Measurements from ENCODE around the gene PRR5L. TPM values are rescaled to one million over a fixed set of nuclear protein-coding genes. Genes with fewer than 3 reads are reported as not detected.
A peak's percentile ranks its signal among the peaks of the same experiment; 100 is the strongest.
"Not testable (repeated sequence)": the region's sequence is repeated elsewhere in the genome, so short reads cannot be mapped to it uniquely, and the experiment has no call there.

Gene PRR5L
- polyA plus RNA-seq, 3 donors: 13.2 to 19.7 (median 16.2) TPM

DNA sequence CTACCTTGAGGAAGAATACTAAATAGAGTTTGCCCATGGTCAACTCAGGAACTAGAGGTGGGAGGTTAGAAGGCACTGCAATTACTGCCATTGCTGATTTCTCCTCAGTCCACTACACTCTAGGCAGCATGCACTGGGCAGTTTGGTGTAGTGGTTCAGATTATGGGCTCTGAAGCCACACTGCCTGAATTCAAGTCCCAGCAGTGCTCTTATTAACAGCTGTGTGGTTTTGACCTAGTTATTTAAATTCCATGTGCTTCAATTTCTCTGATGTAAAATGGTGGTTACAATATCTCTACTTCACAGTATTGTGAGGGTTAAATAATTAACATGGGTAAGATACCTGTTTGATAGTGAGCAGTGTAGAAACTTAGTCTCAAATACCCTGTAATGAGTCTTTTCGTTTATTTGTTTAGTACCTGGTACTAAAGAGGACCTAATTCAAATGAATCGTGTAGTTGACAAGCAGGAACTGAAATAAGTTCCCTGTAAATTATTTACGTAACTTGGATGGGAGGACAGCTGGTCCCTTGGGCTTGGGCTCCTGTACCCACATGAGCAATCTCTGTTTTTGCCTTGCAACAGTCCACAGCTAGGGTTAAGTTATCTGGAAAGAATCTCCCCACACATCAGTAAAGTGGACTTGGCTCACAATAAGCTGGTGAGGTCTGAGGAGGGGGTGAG lies 17.8 kb downstream of the PRR5L start:
- DNase-seq (ENCODE audit: extremely low read depth in 1 of 11, low read depth in 9 of 11, low spot score in 4 of 11): no peak

DNA sequence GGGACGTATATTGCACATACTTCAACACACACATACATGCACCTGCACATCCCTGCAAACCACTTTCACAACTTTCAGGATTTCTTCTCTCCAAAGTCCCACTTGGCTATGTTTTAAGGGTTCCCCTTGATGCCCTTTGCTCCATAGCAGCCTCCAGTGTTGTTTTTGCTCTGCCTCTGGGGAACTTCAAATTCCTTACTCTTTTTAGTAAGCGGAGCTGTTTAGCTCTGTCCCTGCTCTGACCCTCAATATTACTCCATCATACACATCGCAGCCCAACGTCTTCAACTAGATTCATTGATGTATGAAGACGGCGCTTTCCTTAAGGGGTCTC lies 18.3 kb downstream of the PRR5L start:
- DNase-seq (ENCODE audit: extremely low read depth in 1 of 11, low read depth in 9 of 11, low spot score in 4 of 11): no peak

- DNase-seq (ENCODE audit: extremely low read depth in 1 of 11, low read depth in 9 of 11, low spot score in 4 of 11): no peak
Observed at GRCh38 chr11:36316049-36316448, 20.0 kb downstream of the PRR5L start.

DNA sequence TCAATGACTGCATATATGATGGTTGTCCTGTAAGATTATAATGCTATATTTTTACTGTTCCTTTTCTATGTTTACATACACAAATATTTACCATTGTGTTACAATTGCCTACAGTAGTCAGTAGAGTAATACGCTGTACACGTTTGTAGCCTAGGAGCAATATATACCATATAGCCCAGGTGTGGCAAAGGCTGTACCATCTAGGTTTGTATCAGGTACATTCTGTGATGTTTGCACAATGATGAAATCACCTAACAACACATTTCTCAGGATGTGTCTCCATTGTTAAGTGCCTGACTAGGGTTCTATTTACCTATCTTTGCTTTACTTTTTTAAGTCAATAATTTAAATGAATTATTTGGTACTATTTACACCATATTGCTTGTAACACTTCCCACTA lies 21.9 kb downstream of the PRR5L start:
- no peak for DNase-seq (ENCODE audit: extremely low read depth in 1 of 11, low read depth in 9 of 11, low spot score in 4 of 11)

- not testable (repeated sequence) for DNase-seq (ENCODE audit: extremely low read depth in 1 of 11, low read depth in 9 of 11, low spot score in 4 of 11)
Observed at GRCh38 chr11:36324956-36325355, 28.9 kb downstream of the PRR5L start.

DNA sequence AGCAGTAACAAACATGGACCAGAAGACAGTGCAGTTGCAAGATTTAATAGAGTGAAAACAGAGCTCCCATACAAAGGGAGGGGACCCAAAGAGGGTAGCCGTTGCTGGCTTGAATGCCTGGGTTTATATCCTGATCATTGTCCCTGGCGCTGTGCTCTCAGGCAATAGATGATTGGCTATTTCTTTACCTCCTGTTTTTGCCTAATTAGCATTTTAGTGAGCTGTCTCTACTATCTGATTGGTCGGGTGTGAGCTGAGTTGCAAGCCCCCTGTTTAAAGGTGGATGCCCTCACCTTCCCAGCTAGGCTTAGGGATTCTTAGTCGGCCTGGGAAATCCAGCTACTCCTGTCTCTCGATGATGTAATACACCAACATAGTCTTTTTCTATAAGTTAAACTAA lies 29.3 kb downstream of the PRR5L start:
- not testable (repeated sequence) for DNase-seq (ENCODE audit: extremely low read depth in 1 of 11, low read depth in 9 of 11, low spot score in 4 of 11)

DNA sequence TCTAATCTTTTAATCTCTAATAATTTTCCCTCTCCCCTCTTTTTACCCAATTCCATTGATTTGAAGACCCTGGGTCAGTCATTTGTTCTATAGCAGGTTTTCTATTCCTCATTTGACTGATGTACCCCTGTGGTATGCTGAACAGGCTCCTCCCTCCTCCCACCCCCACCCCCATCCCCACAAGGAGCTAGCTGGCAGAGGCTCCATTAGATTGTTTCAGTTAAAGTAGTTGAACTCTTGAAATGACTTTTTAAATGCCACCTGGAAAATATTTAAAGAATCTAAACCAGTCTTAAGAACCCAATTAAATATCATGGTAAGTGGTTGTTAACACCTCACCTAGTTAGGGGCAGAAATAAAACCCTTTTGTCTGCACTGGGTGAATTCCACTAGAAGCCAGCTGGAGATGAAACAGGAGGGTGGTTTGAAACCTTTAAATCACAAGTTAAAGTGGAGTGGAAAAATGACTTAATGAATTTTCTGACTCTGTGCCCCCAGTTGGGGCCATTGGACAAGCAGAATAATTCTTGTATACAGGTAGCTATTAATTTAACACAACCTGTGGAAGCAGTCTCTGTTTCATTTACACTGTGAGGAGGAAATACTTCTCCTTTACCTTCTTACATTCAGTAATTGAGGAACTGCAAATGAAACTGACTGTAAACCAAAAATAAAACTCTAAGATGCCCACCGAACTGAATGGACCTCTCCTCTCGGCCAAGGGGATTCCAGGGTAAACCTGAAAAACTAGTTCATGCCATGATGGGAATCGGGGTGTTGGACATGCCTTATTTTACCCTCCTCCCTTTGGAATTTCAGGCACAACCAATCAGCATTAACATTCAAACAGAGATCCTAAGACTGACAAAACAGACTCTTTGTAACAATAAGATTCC lies 30.7 kb downstream of the PRR5L start:
- no peak for DNase-seq (ENCODE audit: extremely low read depth in 1 of 11, low read depth in 9 of 11, low spot score in 4 of 11)

GRCh38 chr11:36328966-36329673 lies 33.0 kb downstream of the PRR5L start:
- no peak for DNase-seq (ENCODE audit: extremely low read depth in 1 of 11, low read depth in 9 of 11, low spot score in 4 of 11)

DNA sequence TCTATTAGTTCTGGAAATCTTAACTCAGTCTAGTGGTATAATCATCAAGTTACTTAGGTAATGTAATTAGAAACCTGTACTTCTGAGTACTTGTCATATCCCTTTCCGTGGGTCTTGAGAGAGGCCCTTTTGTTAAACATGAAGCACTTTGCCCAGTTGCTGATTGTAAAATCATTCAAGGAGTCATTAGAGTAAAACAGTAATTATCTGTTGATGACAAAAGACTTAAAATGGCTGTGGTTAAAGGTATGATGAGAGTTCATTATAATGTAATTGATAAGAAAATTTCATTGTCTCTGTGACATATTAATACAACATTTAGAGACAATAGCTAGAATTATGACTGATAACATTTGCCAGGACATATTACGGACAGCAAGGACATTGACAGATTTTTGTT lies 34.3 kb downstream of the PRR5L start:
- no peak for DNase-seq (ENCODE audit: extremely low read depth in 1 of 11, low read depth in 9 of 11, low spot score in 4 of 11)

DNA sequence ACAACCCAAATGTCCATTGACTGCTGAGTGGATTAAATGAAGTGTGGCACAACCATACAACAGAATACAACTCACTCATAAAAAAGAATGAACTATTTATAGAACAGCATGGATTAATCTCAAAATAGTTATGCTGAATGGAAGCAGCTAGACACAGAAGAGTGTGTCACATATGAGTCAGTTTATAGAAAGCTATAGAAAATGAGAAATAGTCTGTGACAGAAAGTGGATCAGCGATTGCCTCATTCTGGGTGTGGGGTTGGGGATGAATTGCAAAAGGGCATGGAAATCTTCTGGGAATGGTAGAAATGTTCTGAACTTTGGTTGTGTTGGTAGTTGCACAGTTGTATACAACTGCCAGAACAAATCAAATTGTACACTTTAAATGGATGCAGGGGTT lies 37.4 kb downstream of the PRR5L start:
- no peak for DNase-seq (ENCODE audit: extremely low read depth in 1 of 11, low read depth in 9 of 11, low spot score in 4 of 11)

DNA sequence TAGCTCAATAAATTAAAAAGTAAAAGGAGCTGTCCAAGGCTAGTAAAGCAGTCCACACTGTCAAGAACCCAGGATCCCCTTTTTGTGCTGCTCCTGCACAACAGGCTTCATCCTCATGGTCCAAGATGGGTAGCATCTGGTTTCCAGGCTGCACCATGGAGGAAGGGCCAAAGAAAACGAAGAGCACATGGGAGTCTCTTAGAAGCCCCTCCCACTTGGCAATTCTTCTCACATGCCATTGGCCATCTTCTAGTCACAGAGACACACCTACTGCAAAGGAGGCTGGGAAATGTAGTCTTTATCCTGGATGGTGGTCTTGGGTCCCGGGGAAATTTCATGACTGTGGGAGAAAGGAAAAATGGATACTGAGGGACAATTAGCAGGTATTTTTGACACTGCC lies 37.8 kb downstream of the PRR5L start:
- no peak for DNase-seq (ENCODE audit: extremely low read depth in 1 of 11, low read depth in 9 of 11, low spot score in 4 of 11)

DNA sequence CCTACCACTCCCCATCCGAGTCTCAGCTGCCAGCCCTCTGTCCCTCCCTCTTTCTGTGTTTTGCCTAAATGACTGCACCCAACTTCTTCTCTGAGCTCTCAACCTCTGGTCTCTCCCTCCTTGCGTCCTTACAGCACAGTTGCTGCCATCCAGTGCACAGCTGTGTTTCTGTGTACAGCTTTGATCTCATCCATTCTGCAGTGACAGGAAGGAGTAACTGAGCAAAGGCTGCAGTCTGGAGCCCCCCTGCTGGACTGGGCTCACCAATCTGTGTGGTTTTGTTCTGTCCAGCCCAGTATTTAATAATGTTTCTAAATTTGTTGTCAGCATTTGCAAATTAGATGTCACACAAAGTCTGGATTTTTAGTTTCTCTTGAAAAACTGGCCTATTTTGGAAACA lies 43.8 kb downstream of the PRR5L start:
- no peak for DNase-seq (ENCODE audit: extremely low read depth in 1 of 11, low read depth in 9 of 11, low spot score in 4 of 11)

GRCh38 chr11:36340897-36341296 lies 44.8 kb downstream of the PRR5L start:
- DNase-seq (ENCODE audit: extremely low read depth in 1 of 11, low read depth in 9 of 11, low spot score in 4 of 11): no peak

DNA sequence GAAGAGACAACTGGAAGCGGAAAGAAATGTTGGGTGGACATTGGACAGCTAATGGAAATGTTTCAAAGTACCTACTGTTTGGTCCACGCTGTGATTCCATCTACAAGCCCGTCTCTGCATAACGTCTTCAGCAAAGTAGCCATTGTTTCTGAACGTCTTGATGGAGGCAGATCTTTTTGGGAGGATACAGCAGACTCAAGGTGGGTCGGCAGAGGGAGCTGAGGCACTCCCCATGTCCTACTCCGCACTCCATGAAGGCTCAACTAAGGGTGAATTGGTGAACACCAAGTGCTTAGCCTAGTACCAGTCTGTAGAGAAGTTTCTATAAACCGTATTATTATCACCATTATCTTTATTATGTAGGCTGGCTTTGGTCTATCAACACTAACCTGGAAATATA lies 45.8 kb downstream of the PRR5L start:
- no peak for DNase-seq (ENCODE audit: extremely low read depth in 1 of 11, low read depth in 9 of 11, low spot score in 4 of 11)

DNA sequence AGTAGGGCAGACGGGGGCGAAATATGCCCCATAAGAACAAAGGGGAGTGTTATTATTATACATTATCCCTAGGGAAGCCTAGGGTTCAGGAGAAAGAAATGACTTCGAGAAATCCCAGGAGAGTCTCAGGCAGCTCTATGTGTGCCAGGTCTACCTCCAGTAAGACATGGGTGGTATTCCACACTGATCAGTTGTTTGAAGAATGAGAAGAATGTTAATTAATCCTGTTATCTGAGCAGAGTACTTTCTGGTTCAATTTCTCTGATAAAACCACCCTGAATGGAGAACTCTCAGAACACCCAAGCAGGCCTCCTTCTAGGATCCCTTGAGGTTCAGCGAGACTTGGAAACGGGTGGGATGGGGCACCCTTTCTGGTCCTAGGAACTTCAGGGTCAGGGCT lies 46.2 kb downstream of the PRR5L start:
- no peak for DNase-seq (ENCODE audit: extremely low read depth in 1 of 11, low read depth in 9 of 11, low spot score in 4 of 11)

GRCh38 chr11:36343436-36343835 lies 47.3 kb downstream of the PRR5L start:
- DNase-seq (ENCODE audit: extremely low read depth in 1 of 11, low read depth in 9 of 11, low spot score in 4 of 11): no peak

DNA sequence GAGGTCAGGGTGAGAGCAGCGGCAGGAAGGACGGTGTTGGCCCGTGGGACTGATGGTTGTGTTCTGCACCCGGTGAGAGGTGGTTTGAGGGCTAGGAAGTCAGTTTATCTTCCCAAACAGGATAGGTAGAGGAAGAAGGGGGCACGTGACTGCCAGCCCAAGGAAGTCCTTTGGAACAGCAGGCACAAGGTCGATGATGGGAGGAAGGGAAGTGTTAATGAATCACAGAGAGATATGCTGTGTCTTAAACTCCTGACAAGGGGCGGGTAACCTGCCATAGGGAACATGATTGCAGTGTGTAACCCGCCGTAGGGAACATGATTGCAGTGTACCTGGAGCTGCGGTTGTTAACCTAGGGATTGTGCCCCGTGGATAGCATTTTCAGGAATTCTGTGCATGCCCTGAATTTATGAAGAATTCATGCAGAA lies 49.0 kb downstream of the PRR5L start:
- peak in 1 of 11 donors; percentile 43 for DNase-seq (ENCODE audit: extremely low read depth in 1 of 11, low read depth in 9 of 11, low spot score in 4 of 11)

DNA sequence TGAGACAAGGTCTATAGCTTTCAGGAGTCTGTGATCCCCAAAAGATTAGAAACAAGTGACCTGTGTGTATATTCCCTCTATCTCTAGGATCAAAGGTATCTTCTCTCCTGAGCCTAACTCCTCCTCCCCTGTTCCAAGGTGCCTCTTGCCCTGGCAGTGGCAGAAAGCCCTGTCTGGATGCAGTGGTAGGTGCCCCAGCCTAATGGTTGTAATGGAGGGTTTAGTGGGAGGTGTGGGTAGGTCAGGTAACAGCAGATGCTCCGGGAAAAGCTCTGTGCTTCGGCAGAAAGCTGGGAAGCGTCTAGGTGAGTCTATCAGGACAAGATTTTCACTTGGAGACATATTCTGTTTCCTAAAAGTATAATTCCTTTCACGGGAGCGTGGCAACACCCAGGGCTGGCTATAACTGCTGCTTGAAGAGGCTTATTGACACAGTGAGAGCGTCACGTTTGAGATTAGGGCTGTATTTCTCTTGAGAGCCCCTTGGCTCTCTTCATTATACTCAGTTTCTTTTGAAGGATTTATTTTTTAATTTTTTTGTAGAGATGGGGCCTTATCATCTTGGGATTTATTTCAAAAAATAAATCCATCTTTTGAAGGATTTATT lies 49.5 kb downstream of the PRR5L start:
- no peak for DNase-seq (ENCODE audit: extremely low read depth in 1 of 11, low read depth in 9 of 11, low spot score in 4 of 11)

GRCh38 chr11:36346562-36347383 lies 50.7 kb downstream of the PRR5L start:
- no peak for DNase-seq (ENCODE audit: extremely low read depth in 1 of 11, low read depth in 9 of 11, low spot score in 4 of 11)
